NB4 (cell line): ENCODE results near the gene IL1R2.

Source experiments
- CTCF ChIP-seq: IDR thresholded peaks from one replicate; pipeline ENCODE4 v1.5.1; 2012; ENCODE audit warnings: low read depth, low read length
- MAX ChIP-seq: IDR thresholded peaks from 2 replicates; pipeline ENCODE4 v1.6.1; 2011; ENCODE audit warnings: low read depth, low read length
- POLR2A ChIP-seq: IDR thresholded peaks from 2 replicates; pipeline ENCODE4 v1.6.1; 2011; ENCODE audit warnings: mild to moderate bottlenecking; ENCODE audit not compliant: insufficient read length; ENCODE audit errors: extremely low read depth

GRCh38 chr2:102062802-102063201 is 71.0 kb downstream of the IL1R2 start:
- TF ChIP-seq POLR2A (no peak), MAX (no peak), CTCF (no peak)
